Measurements from ENCODE around the gene TBC1D17. TPM values are rescaled to one million over a fixed set of nuclear protein-coding genes. Genes with fewer than 3 reads are reported as not detected.

The TBC1D17 gene
- total and polyA plus RNA-seq, 4 donors = 11.3 to 27.9 (median 17.2) TPM

DNA sequence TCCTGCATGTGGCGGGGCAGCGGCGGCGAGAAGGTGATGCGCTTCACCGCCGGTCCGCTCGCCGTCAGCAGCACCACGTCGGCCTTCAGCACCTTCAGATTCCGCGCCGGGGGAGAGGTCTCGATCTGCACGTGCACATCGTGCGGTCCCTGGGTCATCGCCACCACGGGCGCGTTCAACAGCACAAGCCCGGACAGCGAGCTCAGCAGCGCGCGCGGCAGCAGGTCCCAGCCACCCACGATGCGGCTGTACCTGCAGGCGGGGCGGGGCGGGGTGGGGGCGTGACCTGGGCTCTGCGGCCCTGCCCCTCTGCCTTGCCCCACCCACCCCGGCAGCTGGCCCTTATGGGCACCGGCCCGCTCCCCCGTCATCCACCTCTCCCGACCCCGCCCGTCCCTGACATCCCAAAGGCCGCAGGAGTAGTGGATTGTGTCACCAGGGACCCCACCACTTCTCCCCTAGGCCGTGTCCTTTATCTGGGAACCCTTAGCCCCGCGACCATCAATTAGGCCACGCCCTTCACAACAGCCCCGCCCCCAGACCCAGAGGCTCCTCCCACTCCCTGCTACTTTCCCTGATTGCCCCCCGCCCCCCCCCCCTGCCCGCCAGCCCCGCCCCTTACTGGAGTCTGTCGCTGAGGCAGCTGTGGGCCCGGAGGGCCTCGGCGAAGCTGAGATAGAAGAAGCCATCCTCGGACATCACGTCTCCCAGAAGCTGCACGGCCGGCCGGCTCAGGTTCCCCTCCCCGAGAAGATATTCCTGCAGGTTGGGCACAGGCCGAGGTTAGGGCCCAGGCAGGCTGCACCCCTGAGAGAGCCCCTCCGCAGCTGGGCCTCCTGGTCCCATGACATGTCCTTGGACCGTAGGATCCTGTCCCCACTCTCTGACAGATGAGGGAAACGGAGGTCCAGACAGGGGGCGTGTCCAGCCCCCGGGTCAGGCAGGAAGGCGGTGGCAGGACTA lies 13.1 kb downstream of the TBC1D17 start:
- peaks cover 0 to 9% (median 4%) of the 10 kb centered on the region in 4 donors for H3K4me1 ChIP-seq (ENCODE audit: control insufficient read depth in 4 of 4, insufficient read depth in 4 of 4, low read length in 3 of 4)
- H3K9ac ChIP-seq (ENCODE audit: low read depth in 1 of 2, low read length in 2 of 2) = no peak overlapping the region
- H3K27ac ChIP-seq (ENCODE audit: low read depth in 1 of 2, low read length in 2 of 2) = no peak overlapping the region
- TF ChIP-seq, protein P1, sequence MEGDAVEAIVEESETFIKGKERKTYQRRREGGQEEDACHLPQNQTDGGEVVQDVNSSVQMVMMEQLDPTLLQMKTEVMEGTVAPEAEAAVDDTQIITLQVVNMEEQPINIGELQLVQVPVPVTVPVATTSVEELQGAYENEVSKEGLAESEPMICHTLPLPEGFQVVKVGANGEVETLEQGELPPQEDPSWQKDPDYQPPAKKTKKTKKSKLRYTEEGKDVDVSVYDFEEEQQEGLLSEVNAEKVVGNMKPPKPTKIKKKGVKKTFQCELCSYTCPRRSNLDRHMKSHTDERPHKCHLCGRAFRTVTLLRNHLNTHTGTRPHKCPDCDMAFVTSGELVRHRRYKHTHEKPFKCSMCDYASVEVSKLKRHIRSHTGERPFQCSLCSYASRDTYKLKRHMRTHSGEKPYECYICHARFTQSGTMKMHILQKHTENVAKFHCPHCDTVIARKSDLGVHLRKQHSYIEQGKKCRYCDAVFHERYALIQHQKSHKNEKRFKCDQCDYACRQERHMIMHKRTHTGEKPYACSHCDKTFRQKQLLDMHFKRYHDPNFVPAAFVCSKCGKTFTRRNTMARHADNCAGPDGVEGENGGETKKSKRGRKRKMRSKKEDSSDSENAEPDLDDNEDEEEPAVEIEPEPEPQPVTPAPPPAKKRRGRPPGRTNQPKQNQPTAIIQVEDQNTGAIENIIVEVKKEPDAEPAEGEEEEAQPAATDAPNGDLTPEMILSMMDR (IDR thresholded peaks at IDR 0.05; ENCODE audit: low read depth, low read length, missing input control) = no peak
- TF ChIP-seq NR2F2 (IDR thresholded peaks at IDR 0.05) = no peak
- no peak for TF ChIP-seq SP1 (IDR thresholded peaks at IDR 0.05)
- TF ChIP-seq GABPA (IDR thresholded peaks at IDR 0.05 in 1 of 2, conservative IDR thresholded peaks at IDR 0.05 in 1 of 2) = no peak
- no peak for TF ChIP-seq HNF4G (IDR thresholded peaks at IDR 0.05)
- TF ChIP-seq MAX (IDR thresholded peaks at IDR 0.05) = no peak
- no peaks in the 10 kb centered on the region for H3K9me3 ChIP-seq (ENCODE audit: control insufficient read depth in 4 of 4, low read length in 3 of 4)
- no peaks in the 10 kb centered on the region for H3K27me3 ChIP-seq (ENCODE audit: control insufficient read depth in 4 of 4, insufficient read depth in 4 of 4, low read length in 3 of 4)
- peaks cover 0 to 6% (median 4%) of the 10 kb centered on the region in 4 donors for H3K36me3 ChIP-seq (ENCODE audit: control insufficient read depth in 4 of 4, insufficient read depth in 3 of 4, low read depth in 1 of 4, low read length in 3 of 4)
- peak overlapping the region in 1 of 3 donors; percentile 14 for H3K4me3 ChIP-seq (ENCODE audit: low read depth in 1 of 3, low read length in 3 of 3)
- 22% methylated on average over 69 of the region's 69 CpGs for whole genome bisulfite sequencing
- DNase-seq (ENCODE audit: low spot score) = peak; percentile 72

- H3K9me3 ChIP-seq (ENCODE audit: control insufficient read depth in 4 of 4, low read length in 3 of 4) = no peaks in the 10 kb centered on the region
- no peak overlapping the region for H3K27ac ChIP-seq (ENCODE audit: low read depth in 1 of 2, low read length in 2 of 2)
- H3K36me3 ChIP-seq (ENCODE audit: control insufficient read depth in 4 of 4, insufficient read depth in 3 of 4, low read depth in 1 of 4, low read length in 3 of 4) = peaks cover 0 to 6% (median 3%) of the 10 kb centered on the region in 4 donors
- H3K27me3 ChIP-seq (ENCODE audit: control insufficient read depth in 4 of 4, insufficient read depth in 4 of 4, low read length in 3 of 4) = no peaks in the 10 kb centered on the region
- DNase-seq (ENCODE audit: low spot score) = no peak
- TF ChIP-seq EGR1 (IDR thresholded peaks at IDR 0.05; ENCODE audit: low read depth in 2 of 2) = no peak
- TF ChIP-seq HNF4A (conservative IDR thresholded peaks at IDR 0.05) = no peak
- TF ChIP-seq RXRA (IDR thresholded peaks at IDR 0.05) = no peak
- no peak for TF ChIP-seq MAX (IDR thresholded peaks at IDR 0.05)
- TF ChIP-seq, protein P2, sequence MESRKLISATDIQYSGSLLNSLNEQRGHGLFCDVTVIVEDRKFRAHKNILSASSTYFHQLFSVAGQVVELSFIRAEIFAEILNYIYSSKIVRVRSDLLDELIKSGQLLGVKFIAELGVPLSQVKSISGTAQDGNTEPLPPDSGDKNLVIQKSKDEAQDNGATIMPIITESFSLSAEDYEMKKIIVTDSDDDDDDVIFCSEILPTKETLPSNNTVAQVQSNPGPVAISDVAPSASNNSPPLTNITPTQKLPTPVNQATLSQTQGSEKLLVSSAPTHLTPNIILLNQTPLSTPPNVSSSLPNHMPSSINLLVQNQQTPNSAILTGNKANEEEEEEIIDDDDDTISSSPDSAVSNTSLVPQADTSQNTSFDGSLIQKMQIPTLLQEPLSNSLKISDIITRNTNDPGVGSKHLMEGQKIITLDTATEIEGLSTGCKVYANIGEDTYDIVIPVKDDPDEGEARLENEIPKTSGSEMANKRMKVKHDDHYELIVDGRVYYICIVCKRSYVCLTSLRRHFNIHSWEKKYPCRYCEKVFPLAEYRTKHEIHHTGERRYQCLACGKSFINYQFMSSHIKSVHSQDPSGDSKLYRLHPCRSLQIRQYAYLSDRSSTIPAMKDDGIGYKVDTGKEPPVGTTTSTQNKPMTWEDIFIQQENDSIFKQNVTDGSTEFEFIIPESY (IDR thresholded peaks at IDR 0.05) = no peak
- TF ChIP-seq RAD21 (IDR thresholded peaks at IDR 0.05) = no peak
- TF ChIP-seq SP1 (IDR thresholded peaks at IDR 0.05) = no peak
- TF ChIP-seq, protein P3, sequence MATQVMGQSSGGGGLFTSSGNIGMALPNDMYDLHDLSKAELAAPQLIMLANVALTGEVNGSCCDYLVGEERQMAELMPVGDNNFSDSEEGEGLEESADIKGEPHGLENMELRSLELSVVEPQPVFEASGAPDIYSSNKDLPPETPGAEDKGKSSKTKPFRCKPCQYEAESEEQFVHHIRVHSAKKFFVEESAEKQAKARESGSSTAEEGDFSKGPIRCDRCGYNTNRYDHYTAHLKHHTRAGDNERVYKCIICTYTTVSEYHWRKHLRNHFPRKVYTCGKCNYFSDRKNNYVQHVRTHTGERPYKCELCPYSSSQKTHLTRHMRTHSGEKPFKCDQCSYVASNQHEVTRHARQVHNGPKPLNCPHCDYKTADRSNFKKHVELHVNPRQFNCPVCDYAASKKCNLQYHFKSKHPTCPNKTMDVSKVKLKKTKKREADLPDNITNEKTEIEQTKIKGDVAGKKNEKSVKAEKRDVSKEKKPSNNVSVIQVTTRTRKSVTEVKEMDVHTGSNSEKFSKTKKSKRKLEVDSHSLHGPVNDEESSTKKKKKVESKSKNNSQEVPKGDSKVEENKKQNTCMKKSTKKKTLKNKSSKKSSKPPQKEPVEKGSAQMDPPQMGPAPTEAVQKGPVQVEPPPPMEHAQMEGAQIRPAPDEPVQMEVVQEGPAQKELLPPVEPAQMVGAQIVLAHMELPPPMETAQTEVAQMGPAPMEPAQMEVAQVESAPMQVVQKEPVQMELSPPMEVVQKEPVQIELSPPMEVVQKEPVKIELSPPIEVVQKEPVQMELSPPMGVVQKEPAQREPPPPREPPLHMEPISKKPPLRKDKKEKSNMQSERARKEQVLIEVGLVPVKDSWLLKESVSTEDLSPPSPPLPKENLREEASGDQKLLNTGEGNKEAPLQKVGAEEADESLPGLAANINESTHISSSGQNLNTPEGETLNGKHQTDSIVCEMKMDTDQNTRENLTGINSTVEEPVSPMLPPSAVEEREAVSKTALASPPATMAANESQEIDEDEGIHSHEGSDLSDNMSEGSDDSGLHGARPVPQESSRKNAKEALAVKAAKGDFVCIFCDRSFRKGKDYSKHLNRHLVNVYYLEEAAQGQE (IDR thresholded peaks at IDR 0.05) = no peak
- TF ChIP-seq GABPA (IDR thresholded peaks at IDR 0.05 in 1 of 2, conservative IDR thresholded peaks at IDR 0.05 in 1 of 2) = no peak
- no peak for TF ChIP-seq FOXA1 (IDR thresholded peaks at IDR 0.05)
- TF ChIP-seq TAF1 (conservative IDR thresholded peaks at IDR 0.05) = no peak
- no peak for TF ChIP-seq HNF4G (IDR thresholded peaks at IDR 0.05)
- TF ChIP-seq JUND (IDR thresholded peaks at IDR 0.05) = no peak
- TF ChIP-seq YY1 (IDR thresholded peaks at IDR 0.05) = no peak
- no peak for TF ChIP-seq FOXA2 (IDR thresholded peaks at IDR 0.05)
- TF ChIP-seq NR2F2 (IDR thresholded peaks at IDR 0.05) = no peak
- TF ChIP-seq, protein P1 (IDR thresholded peaks at IDR 0.05; ENCODE audit: low read depth, low read length, missing input control) = no peak
- no peak for TF ChIP-seq ATF3 (IDR thresholded peaks at IDR 0.05)
- peaks cover 0 to 9% (median 4%) of the 10 kb centered on the region in 4 donors for H3K4me1 ChIP-seq (ENCODE audit: control insufficient read depth in 4 of 4, insufficient read depth in 4 of 4, low read length in 3 of 4)
- H3K9ac ChIP-seq (ENCODE audit: low read depth in 1 of 2, low read length in 2 of 2) = no peak overlapping the region
- 90% methylated on average over 17 of the region's 17 CpGs for WGBS
- no peak overlapping the region for H3K4me3 ChIP-seq (ENCODE audit: low read depth in 1 of 3, low read length in 3 of 3)
Measured at GRCh38 chr19:49891393-49891792, 13.9 kb downstream of the TBC1D17 start.
